ENCODE results near the gene OGFOD1.

- TF ChIP-seq, protein P1, sequence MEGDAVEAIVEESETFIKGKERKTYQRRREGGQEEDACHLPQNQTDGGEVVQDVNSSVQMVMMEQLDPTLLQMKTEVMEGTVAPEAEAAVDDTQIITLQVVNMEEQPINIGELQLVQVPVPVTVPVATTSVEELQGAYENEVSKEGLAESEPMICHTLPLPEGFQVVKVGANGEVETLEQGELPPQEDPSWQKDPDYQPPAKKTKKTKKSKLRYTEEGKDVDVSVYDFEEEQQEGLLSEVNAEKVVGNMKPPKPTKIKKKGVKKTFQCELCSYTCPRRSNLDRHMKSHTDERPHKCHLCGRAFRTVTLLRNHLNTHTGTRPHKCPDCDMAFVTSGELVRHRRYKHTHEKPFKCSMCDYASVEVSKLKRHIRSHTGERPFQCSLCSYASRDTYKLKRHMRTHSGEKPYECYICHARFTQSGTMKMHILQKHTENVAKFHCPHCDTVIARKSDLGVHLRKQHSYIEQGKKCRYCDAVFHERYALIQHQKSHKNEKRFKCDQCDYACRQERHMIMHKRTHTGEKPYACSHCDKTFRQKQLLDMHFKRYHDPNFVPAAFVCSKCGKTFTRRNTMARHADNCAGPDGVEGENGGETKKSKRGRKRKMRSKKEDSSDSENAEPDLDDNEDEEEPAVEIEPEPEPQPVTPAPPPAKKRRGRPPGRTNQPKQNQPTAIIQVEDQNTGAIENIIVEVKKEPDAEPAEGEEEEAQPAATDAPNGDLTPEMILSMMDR (IDR thresholded peaks at IDR 0.05) = no peak
- TF ChIP-seq EP300 (IDR thresholded peaks at IDR 0.05) = no peak
These were observed 30.7 kb upstream of the OGFOD1 start for GRCh38 chr16:56420613-56421012.

All from ovary (tissue), 3 donors.